PC-3 (cell line): ENCODE measurements around the gene SLC4A5. TPM values are rescaled to one million over a fixed set of nuclear protein-coding genes. Genes with fewer than 3 reads are reported as not detected.

Experiments
- ATAC-seq: fragments of 200-7000 bp; cut with Tn5 transposase; 2 replicates; pipeline ENCODE4 v1.9.1; 2020; ENCODE audit warnings: mild to moderate bottlenecking, moderate library complexity
- BruUV-seq: library from RNA; stranded (reverse); fragments of 400-500 nt; replicated peaks from 2 replicates; lab custom pipeline; 2021; lab: Mats Ljungman, UMichigan
- CTCF ChIA-PET: fragments of 300-600 bp; sonication (Branson Sonifier 250); formaldehyde crosslinking; loops from one replicate; lab custom pipeline; 2022; ENCODE audit warnings: antibody characterized with exemption; lab: Charles Lee
- POLR2A ChIA-PET: fragments of 300-600 bp; sonication (Branson Sonifier 250); formaldehyde crosslinking; loops from one replicate; lab custom pipeline; 2022; ENCODE audit warnings: antibody characterized with exemption; ENCODE audit not compliant: unreplicated experiment; lab: Charles Lee
- DNase-seq: peaks from one replicate; pipeline ENCODE4 v3.0.0-alpha.2; 2015
- H2AFZ ChIP-seq: fragments of 300-600 bp; sonication (generic); 2 replicates; pipeline ENCODE4 v1.6.0; 2016; ENCODE audit warnings: antibody characterized with exemption, low read length
- H3F3A ChIP-seq: fragments of 300-600 bp; sonication (generic); one replicate; pipeline ENCODE4 v1.6.0; 2017; ENCODE audit warnings: antibody characterized with exemption, low read length, control low read depth, mild to moderate bottlenecking; ENCODE audit not compliant: unreplicated experiment
- H3K27ac ChIP-seq: fragments of 300-600 bp; sonication (generic); 2 replicates; pipeline ENCODE4 v1.5.1; 2016; ENCODE audit warnings: mild to moderate bottlenecking, low read length
- H3K27me3 ChIP-seq: fragments of 300-600 bp; sonication (generic); 2 replicates; pipeline ENCODE4 v1.6.1; 2016; ENCODE audit warnings: low read length, mixed read lengths
- H3K36me3 ChIP-seq: fragments of 300-600 bp; sonication (generic); 2 replicates; pipeline ENCODE4 v1.6.1; 2016; ENCODE audit warnings: low read depth, mixed run types, low read length, mixed read lengths
- H3K4me1 ChIP-seq: fragments of 300-600 bp; sonication (generic); 2 replicates; pipeline ENCODE4 v1.5.1; 2016; ENCODE audit warnings: low read length; ENCODE audit not compliant: insufficient read depth
- H3K4me2 ChIP-seq: fragments of 300-600 bp; sonication (generic); 2 replicates; pipeline ENCODE4 v1.6.0; 2016; ENCODE audit warnings: low read length
- H3K4me3 ChIP-seq: fragments of 300-600 bp; sonication (generic); 2 replicates; pipeline ENCODE4 v1.5.1; 2016; ENCODE audit warnings: mild to moderate bottlenecking, low read length, mixed read lengths
- H3K79me2 ChIP-seq: fragments of 300-600 bp; sonication (generic); 2 replicates; pipeline ENCODE4 v1.6.1; 2017; ENCODE audit warnings: low read length, mixed read lengths
- H3K9ac ChIP-seq: fragments of 300-600 bp; sonication (generic); 2 replicates; pipeline ENCODE4 v1.6.0; 2016; ENCODE audit warnings: mild to moderate bottlenecking, low read length
- H3K9me2 ChIP-seq: fragments of 300-600 bp; sonication (generic); replicated peaks from 2 replicates; pipeline ENCODE4 v1.6.1; 2016; ENCODE audit warnings: mixed run types, low read length, mixed read lengths
- H3K9me3 ChIP-seq: fragments of 300-600 bp; sonication (generic); 2 replicates; pipeline ENCODE4 v1.6.1; 2016; ENCODE audit warnings: low read length, mixed read lengths
- H4K20me1 ChIP-seq: fragments of 300-600 bp; sonication (generic); 2 replicates; pipeline ENCODE4 v1.6.1; 2016; ENCODE audit warnings: low read length, mixed read lengths
- CTCF ChIP-seq: fragments of 300-600 bp; sonication (generic); conservative IDR thresholded peaks from 2 replicates; pipeline ENCODE4 v1.5.1; 2017; ENCODE audit warnings: antibody characterized with exemption, low read depth, mild to moderate bottlenecking, low read length
- EZH2 ChIP-seq: fragments of 300-600 bp; sonication (generic); IDR thresholded peaks from one replicate; pipeline ENCODE4 v1.6.1; 2017; ENCODE audit warnings: antibody characterized with exemption, mild to moderate bottlenecking, low read length; ENCODE audit not compliant: unreplicated experiment
- EZH2phosphoT487 ChIP-seq: fragments of 300-600 bp; sonication (generic); IDR thresholded peaks from 2 replicates; pipeline ENCODE4 v1.6.1; 2018; ENCODE audit warnings: mild to moderate bottlenecking, antibody characterized with exemption, low read length, borderline replicate concordance
- intact Hi-C: fragments of 100-400 bp; cut with micrococcal nuclease; formaldehyde crosslinking; loops from 2 replicates; pipeline ENCODE4 v1.9.0; 2023
- total RNA-seq: library from RNA; depleted of rRNA; stranded (reverse); fragments of >200 nt; gene quantifications from 2 replicates; pipeline ENCODE4 v1.2.3, GENCODE V29; 2014

SLC4A5 gene
- total RNA-seq, 1 experiment from 2014 or later, result 2.4 TPM

DNA sequence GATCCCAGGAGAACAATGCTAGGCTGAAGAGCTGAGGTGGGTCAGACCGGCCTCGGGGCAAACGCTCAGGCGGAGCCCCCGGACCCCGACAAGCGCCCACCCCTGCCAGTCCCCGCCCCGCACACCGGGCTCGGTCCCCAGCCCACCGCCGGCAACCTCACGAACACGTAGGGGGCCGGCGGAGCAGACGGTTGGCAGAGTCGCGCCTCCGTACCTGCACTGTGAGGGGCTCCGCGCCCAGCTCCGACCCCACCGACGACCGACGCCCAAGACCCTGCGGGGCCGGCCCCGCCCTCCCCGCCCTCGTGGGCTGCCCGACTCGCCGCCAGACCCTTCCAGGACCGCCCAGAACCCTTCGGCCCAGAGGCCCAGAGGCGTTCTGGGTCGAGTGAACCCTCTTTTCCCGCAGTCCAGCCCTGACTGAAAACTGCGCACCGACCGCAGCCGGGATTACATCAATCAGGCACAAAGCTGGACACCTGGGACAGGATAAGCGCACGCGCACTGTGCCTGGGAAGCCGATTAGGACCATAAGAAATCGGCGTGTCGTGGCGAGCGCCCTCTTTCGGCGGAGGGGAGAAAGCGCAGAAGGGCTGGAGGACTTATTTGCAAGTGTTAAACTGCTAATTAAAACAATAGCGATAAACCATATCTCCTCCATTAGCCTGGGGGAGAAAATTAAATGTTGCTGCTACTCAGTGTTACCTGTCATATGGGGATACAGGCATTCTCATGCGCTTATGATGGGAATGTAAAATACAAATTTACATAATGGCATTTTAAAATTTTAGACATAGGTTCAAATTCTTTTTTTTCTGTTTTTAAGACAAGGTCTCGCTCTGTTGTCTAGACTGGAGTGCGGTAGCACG lies 48.6 kb upstream of the SLC4A5 start:
- Histone ChIP-seq H2AFZ (peak overlapping the region; percentile 93), H3K9me2 (no peaks in the 10 kb centered on the region), H4K20me1 (no peaks in the 10 kb centered on the region), H3K27me3 (no peaks in the 10 kb centered on the region), H3K4me1 (peaks cover 21% of the 10 kb centered on the region), H3K36me3 (no peaks in the 10 kb centered on the region), H3K9me3 (no peaks in the 10 kb centered on the region), H3F3A (no peaks in the 10 kb centered on the region), H3K27ac (peak overlapping the region; percentile 63), H3K79me2 (peaks cover 47% of the 10 kb centered on the region), H3K4me2 (peak overlapping the region; percentile 99), H3K4me3 (peak overlapping the region; percentile 92), H3K9ac (peak overlapping the region; percentile 88)
- ChIA-PET POLR2A (interaction anchor here (0.6 to 1.0 kb wide), 3 partner anchors 40 to 695 kb away, joined by 3 to 5 read pairs (median 4); no protein-coding TSS in a partner anchor), CTCF (interaction anchor here (0.5 to 0.6 kb wide), 2 partner anchors 99 to 1059 kb away, joined by 3 to 4 read pairs; no protein-coding TSS in a partner anchor)
- intact Hi-C loops, result no loop called here
- TF ChIP-seq CTCF (peak; percentile 97), EZH2phosphoT487 (no peak)
- peak; percentile 84 for ATAC-seq
- peak; percentile 89 for DNase-seq
- BruUV-seq, result no TSS peak

GRCh38 chr2:74391209-74391579 lies 48.0 kb upstream of the SLC4A5 start:
- TSS peak; percentile 51 for BruUV-seq

More at GRCh38 chr2:74391209-74391579, 48.0 kb upstream of the SLC4A5 start:
- intact Hi-C loops, result no loop called here
- Histone ChIP-seq H3K79me2 (peaks cover 53% of the 10 kb centered on the region), H4K20me1 (no peaks in the 10 kb centered on the region), H3K4me3 (peak overlapping the region; percentile 92), H3K9me2 (no peaks in the 10 kb centered on the region), H3K4me2 (peak overlapping the region; percentile 99), H3K4me1 (peaks cover 21% of the 10 kb centered on the region), H3F3A (no peaks in the 10 kb centered on the region), H3K27ac (no peak overlapping the region), H3K36me3 (no peaks in the 10 kb centered on the region), H2AFZ (peak overlapping the region; percentile 93), H3K9ac (peak overlapping the region; percentile 88), H3K9me3 (no peaks in the 10 kb centered on the region), H3K27me3 (no peaks in the 10 kb centered on the region)
- POLR2A ChIA-PET, result interaction anchor here (0.6 to 1.0 kb wide), 3 partner anchors 39 to 49 kb away, joined by 3 to 5 read pairs (median 4); no protein-coding TSS in a partner anchor
- DNase-seq, result peak; percentile 20
- CTCF ChIA-PET, result interaction anchor here (0.5 kb wide), 1 partner anchor 99 kb away, joined by 4 read pairs; no protein-coding TSS in a partner anchor
- TF ChIP-seq EZH2phosphoT487 (no peak), CTCF (no peak), EZH2 (no peak)
- ATAC-seq, result peak; percentile 41
